ENCODE measurements around the gene EFCAB8. TPM values are rescaled to one million over a fixed set of nuclear protein-coding genes. Genes with fewer than 3 reads are reported as not detected.

Gene EFCAB8
- total RNA-seq, 1 experiment from 2014 or later, result not detected

- Mint-ChIP-seq H3K36me3 (ENCODE audit: insufficient read depth, unreplicated experiment) (no peaks in the 10 kb centered on the region), H3K4me3 (ENCODE audit: unreplicated experiment) (no peak overlapping the region), H3K27me3 (ENCODE audit: insufficient read depth, unreplicated experiment) (peaks cover 46% of the 10 kb centered on the region), H3K9me3 (ENCODE audit: unreplicated experiment) (no peaks in the 10 kb centered on the region), H3K27ac (ENCODE audit: low read depth, unreplicated experiment) (no peak overlapping the region), H3K4me1 (ENCODE audit: insufficient read depth, unreplicated experiment) (no peaks in the 10 kb centered on the region)
- intact Hi-C loops (cut with micrococcal nuclease), result no loop called here
- no TSS peak for BruUV-seq (replicated peaks)
- DNase-seq (ENCODE audit: unreplicated experiment), result no peak
- CTCF ChIA-PET, result interaction anchor here (1.1 kb wide), 1 partner anchor 186 kb away, joined by 3 read pairs; no protein-coding TSS in a partner anchor
- TF ChIP-seq CTCF (IDR thresholded peaks at IDR 0.05; ENCODE audit: unreplicated experiment), result no peak
- POLR2A ChIA-PET, result interaction anchor here (0.6 kb wide), 3 partner anchors 10 to 460 kb away, joined by 3 to 5 read pairs (median 3); no protein-coding TSS in a partner anchor
These were observed 105.9 kb downstream of the EFCAB8 start for GRCh38 chr20:32964575-32964974.

GRCh38 chr20:32965115-32965514 is 106.4 kb downstream of the EFCAB8 start:
- BruUV-seq (replicated peaks), result no TSS peak
- Mint-ChIP-seq H3K27me3 (ENCODE audit: insufficient read depth, unreplicated experiment) (peaks cover 45% of the 10 kb centered on the region), H3K27ac (ENCODE audit: low read depth, unreplicated experiment) (no peak overlapping the region), H3K4me1 (ENCODE audit: insufficient read depth, unreplicated experiment) (no peaks in the 10 kb centered on the region), H3K9me3 (ENCODE audit: unreplicated experiment) (no peaks in the 10 kb centered on the region), H3K4me3 (ENCODE audit: unreplicated experiment) (no peak overlapping the region), H3K36me3 (ENCODE audit: insufficient read depth, unreplicated experiment) (no peaks in the 10 kb centered on the region)
- intact Hi-C loops (cut with micrococcal nuclease), result no loop called here
- ChIA-PET POLR2A (interaction anchor here (0.6 kb wide), 3 partner anchors 11 to 461 kb away, joined by 3 to 5 read pairs (median 3); no protein-coding TSS in a partner anchor), CTCF (no interaction called here)
- no peak for DNase-seq (ENCODE audit: unreplicated experiment)
- no peak for TF ChIP-seq CTCF (IDR thresholded peaks at IDR 0.05; ENCODE audit: unreplicated experiment)

- no peaks in the 10 kb centered on the region for H3K9me3 Mint-ChIP-seq (ENCODE audit: unreplicated experiment)
- BruUV-seq (replicated peaks), result no TSS peak
These were observed 107.1 kb downstream of the EFCAB8 start for GRCh38 chr20:32965581-32966373.

More at GRCh38 chr20:32965581-32966373, 107.1 kb downstream of the EFCAB8 start:
- DNase-seq (ENCODE audit: unreplicated experiment), result no peak
- Mint-ChIP-seq H3K27ac (ENCODE audit: low read depth, unreplicated experiment) (no peak overlapping the region), H3K36me3 (ENCODE audit: insufficient read depth, unreplicated experiment) (no peaks in the 10 kb centered on the region), H3K27me3 (ENCODE audit: insufficient read depth, unreplicated experiment) (peaks cover 43% of the 10 kb centered on the region), H3K4me3 (ENCODE audit: unreplicated experiment) (no peak overlapping the region), H3K4me1 (ENCODE audit: insufficient read depth, unreplicated experiment) (no peaks in the 10 kb centered on the region)
- TF ChIP-seq CTCF (IDR thresholded peaks at IDR 0.05; ENCODE audit: unreplicated experiment), result no peak
- CTCF ChIA-PET, result interaction anchor here (0.6 kb wide), 1 partner anchor 41 kb away, joined by 3 read pairs; no protein-coding TSS in a partner anchor
- intact Hi-C loops (cut with micrococcal nuclease), result no loop called here
- POLR2A ChIA-PET, result no interaction called here
